IPS DF 6.9 (cell line): Measurements from ENCODE around the gene TMEM232.
"Not testable (repeated sequence)": the region's sequence is repeated elsewhere in the genome, so short reads cannot be mapped to it uniquely, and the experiment has no call there.

Source experiments
- DNase-seq: peaks from one replicate; pipeline ENCODE4 v3.0.0-alpha.2; 2013; ENCODE audit warnings: low read depth, low spot score
- H3K27ac ChIP-seq: one replicate; pipeline ENCODE4 v1.5.1; 2013; ENCODE audit warnings: low read length, control low read depth
- H3K27me3 ChIP-seq: 2 replicates; pipeline ENCODE4 v1.6.1; 2013; ENCODE audit warnings: mild to moderate bottlenecking, low read length; ENCODE audit not compliant: control insufficient read depth, insufficient read depth
- H3K36me3 ChIP-seq: 2 replicates; pipeline ENCODE4 v1.6.1; 2013; ENCODE audit warnings: low read length; ENCODE audit not compliant: control insufficient read depth, insufficient read depth
- H3K4me1 ChIP-seq: 2 replicates; pipeline ENCODE4 v1.6.1; 2013; ENCODE audit warnings: low read length; ENCODE audit not compliant: control insufficient read depth, insufficient read depth
- H3K4me3 ChIP-seq: 2 replicates; pipeline ENCODE4 v1.5.1; 2013; ENCODE audit warnings: mild to moderate bottlenecking, low read length
- H3K9me3 ChIP-seq: 2 replicates; pipeline ENCODE4 v1.6.1; 2013; ENCODE audit warnings: low read length, inconsistent platforms; ENCODE audit not compliant: control insufficient read depth, insufficient read depth
- whole genome bisulfite sequencing: extraction: QIAGEN DNeasy Blood & Tissue Kit; methylation state at CpG from one replicate; pipeline ENCODE4 v1.1.7; 2013; ENCODE audit warnings: mixed read lengths, missing lambda C conversion rate; ENCODE audit not compliant: insufficient read length, insufficient coverage; 5-methylcytosine and 5-hydroxymethylcytosine counted together

The TMEM232 gene

GRCh38 chr5:110751902-110752762 lies 25.7 kb upstream of the TMEM232 start:
- no peaks in the 10 kb centered on the region for H3K9me3 ChIP-seq
- 100% methylated on average over 3 of the region's 8 CpGs for WGBS
- no peak overlapping the region for H3K27ac ChIP-seq
- H3K36me3 ChIP-seq = no peaks in the 10 kb centered on the region; the same call in 1 of the 2 replicates
- H3K4me3 ChIP-seq = no peak overlapping the region
- no peaks in the 10 kb centered on the region for H3K27me3 ChIP-seq
- no peaks in the 10 kb centered on the region for H3K4me1 ChIP-seq
- no peak for DNase-seq

- H3K9me3 ChIP-seq = no peaks in the 10 kb centered on the region
- H3K4me1 ChIP-seq = 0 out of 2 replicates have a peak, but pooled peaks cover 2% of the 10 kb centered on the region
- peak within 1 kb of the TSS; percentile 78 for H3K4me3 ChIP-seq
- peak; percentile 87 for DNase-seq
- WGBS = no CpG with 5 or more reads among the region's 62 CpGs
- H3K36me3 ChIP-seq = no peaks in the 10 kb centered on the region
- H3K27ac ChIP-seq = no peak within 1 kb of the TSS
- no peaks in the 10 kb centered on the region for H3K27me3 ChIP-seq
Measured at GRCh38 chr5:110738812-110739651, 12.6 kb upstream of the TMEM232 start, which contains the start of gene SLC25A46. SLC25A46 (plus strand) TSS chr5:110739007; CDS start chr5:110739120, 113 bp downstream.

GRCh38 chr5:110738503-110738811 lies 12.0 kb upstream of the TMEM232 start:
- H3K36me3 ChIP-seq = no peaks in the 10 kb centered on the region
- peak overlapping the region; percentile 78; the same call in 1 of the 2 replicates for H3K4me3 ChIP-seq
- DNase-seq = no peak
- no peak overlapping the region for H3K27ac ChIP-seq
- H3K27me3 ChIP-seq = no peaks in the 10 kb centered on the region
- no peaks in the 10 kb centered on the region for H3K9me3 ChIP-seq
- 0 out of 2 replicates have a peak, but pooled peaks cover 2% of the 10 kb centered on the region for H3K4me1 ChIP-seq
- no CpG with 5 or more reads among the region's 14 CpGs for WGBS

GRCh38 chr5:110736753-110737152 lies 10.3 kb upstream of the TMEM232 start:
- Histone ChIP-seq H3K4me1 (0 out of 2 replicates have a peak, but pooled peaks cover 2% of the 10 kb centered on the region), H3K27me3 (no peaks in the 10 kb centered on the region), H3K9me3 (no peaks in the 10 kb centered on the region), H3K36me3 (no peaks in the 10 kb centered on the region), H3K4me3 (no peak overlapping the region), H3K27ac (no peak overlapping the region)
- WGBS = no CpG with 5 or more reads among the region's 3 CpGs
- no peak for DNase-seq

GRCh38 chr5:110735556-110735955 lies 9.1 kb upstream of the TMEM232 start:
- Histone ChIP-seq H3K27me3 (no peaks in the 10 kb centered on the region), H3K4me3 (no peak overlapping the region), H3K27ac (no peak overlapping the region), H3K9me3 (no peaks in the 10 kb centered on the region), H3K36me3 (no peaks in the 10 kb centered on the region), H3K4me1 (0 out of 2 replicates have a peak, but pooled peaks cover 2% of the 10 kb centered on the region)
- WGBS = no CpG with 5 or more reads among the region's 1 CpG
- no peak for DNase-seq

GRCh38 chr5:110734101-110734500 lies 7.6 kb upstream of the TMEM232 start:
- no peak overlapping the region for H3K27ac ChIP-seq
- DNase-seq = no peak
- no peaks in the 10 kb centered on the region for H3K9me3 ChIP-seq
- no CpG with 5 or more reads among the region's 2 CpGs for WGBS
- H3K36me3 ChIP-seq = no peaks in the 10 kb centered on the region
- H3K4me3 ChIP-seq = no peak overlapping the region
- 0 out of 2 replicates have a peak, but pooled peaks cover 2% of the 10 kb centered on the region for H3K4me1 ChIP-seq
- H3K27me3 ChIP-seq = no peaks in the 10 kb centered on the region

GRCh38 chr5:110731499-110731898 lies 5.0 kb upstream of the TMEM232 start:
- H3K9me3 ChIP-seq, H3K27me3 ChIP-seq, DNase-seq, H3K4me3 ChIP-seq, H3K4me1 ChIP-seq, H3K36me3 ChIP-seq, H3K27ac ChIP-seq: not testable (repeated sequence)
- WGBS = no CpG with 5 or more reads among the region's 2 CpGs

- DNase-seq = no peak
- whole genome bisulfite sequencing = no CpG with 5 or more reads among the region's 5 CpGs
Measured at GRCh38 chr5:110727025-110727314, 499 bp upstream of the TMEM232 start.

GRCh38 chr5:110718311-110718710 lies 8.2 kb downstream of the TMEM232 start:
- WGBS = no CpG with 5 or more reads among the region's 2 CpGs
- Histone ChIP-seq H3K36me3 (no peaks in the 10 kb centered on the region), H3K9me3 (no peaks in the 10 kb centered on the region), H3K4me3 (no peak overlapping the region), H3K27me3 (no peaks in the 10 kb centered on the region), H3K4me1 (no peaks in the 10 kb centered on the region), H3K27ac (no peak overlapping the region)
- DNase-seq = no peak

More at GRCh38 chr5:110727025-110727314, 499 bp upstream of the TMEM232 start:
- Histone ChIP-seq H3K36me3 (no peaks in the 10 kb centered on the region), H3K4me3 (peak overlapping the region; percentile 26; the same call in 1 of the 2 replicates), H3K27ac (no peak overlapping the region), H3K4me1 (no peaks in the 10 kb centered on the region), H3K27me3 (no peaks in the 10 kb centered on the region), H3K9me3 (no peaks in the 10 kb centered on the region)
